ENCODE results near the gene TSPAN15.

The TSPAN15 gene

DNA sequence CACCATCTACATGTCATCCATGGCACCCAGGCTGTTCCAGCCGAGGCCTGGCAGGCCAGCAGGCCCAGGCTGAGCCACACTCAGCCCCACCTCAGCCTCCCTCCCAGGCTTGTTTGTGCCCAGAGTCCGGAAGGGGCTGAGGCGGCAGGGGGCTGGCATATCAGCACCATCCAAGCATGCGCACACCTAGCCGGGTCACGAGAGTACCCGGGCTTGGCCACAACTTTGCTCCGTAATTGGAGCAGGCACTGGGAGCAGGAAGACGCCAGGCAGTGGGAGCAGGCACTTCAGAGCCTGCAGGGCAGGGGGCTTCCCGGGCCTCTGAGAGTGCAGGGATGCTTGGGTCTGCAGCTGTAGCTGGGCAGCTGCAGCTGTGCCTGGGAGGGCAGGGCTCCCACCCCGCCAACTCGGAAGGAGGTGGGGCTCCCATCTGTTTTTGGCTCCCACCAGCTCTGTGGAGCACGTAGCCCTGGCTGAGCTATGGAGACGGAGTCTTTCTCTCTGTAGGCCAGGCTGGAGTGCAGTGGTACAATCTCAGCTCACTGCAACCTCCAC, 15.2 kb upstream of the TSPAN15 start:
- no peak overlapping the region for H3K4me3 ChIP-seq (ENCODE audit: low read depth, low read length)
- no peak for DNase-seq (ENCODE audit: low read depth)
- TF ChIP-seq, protein P1, sequence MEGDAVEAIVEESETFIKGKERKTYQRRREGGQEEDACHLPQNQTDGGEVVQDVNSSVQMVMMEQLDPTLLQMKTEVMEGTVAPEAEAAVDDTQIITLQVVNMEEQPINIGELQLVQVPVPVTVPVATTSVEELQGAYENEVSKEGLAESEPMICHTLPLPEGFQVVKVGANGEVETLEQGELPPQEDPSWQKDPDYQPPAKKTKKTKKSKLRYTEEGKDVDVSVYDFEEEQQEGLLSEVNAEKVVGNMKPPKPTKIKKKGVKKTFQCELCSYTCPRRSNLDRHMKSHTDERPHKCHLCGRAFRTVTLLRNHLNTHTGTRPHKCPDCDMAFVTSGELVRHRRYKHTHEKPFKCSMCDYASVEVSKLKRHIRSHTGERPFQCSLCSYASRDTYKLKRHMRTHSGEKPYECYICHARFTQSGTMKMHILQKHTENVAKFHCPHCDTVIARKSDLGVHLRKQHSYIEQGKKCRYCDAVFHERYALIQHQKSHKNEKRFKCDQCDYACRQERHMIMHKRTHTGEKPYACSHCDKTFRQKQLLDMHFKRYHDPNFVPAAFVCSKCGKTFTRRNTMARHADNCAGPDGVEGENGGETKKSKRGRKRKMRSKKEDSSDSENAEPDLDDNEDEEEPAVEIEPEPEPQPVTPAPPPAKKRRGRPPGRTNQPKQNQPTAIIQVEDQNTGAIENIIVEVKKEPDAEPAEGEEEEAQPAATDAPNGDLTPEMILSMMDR (IDR thresholded peaks at IDR 0.05; ENCODE audit: control insufficient read depth, extremely low read depth, insufficient read depth), result no peak

DNA sequence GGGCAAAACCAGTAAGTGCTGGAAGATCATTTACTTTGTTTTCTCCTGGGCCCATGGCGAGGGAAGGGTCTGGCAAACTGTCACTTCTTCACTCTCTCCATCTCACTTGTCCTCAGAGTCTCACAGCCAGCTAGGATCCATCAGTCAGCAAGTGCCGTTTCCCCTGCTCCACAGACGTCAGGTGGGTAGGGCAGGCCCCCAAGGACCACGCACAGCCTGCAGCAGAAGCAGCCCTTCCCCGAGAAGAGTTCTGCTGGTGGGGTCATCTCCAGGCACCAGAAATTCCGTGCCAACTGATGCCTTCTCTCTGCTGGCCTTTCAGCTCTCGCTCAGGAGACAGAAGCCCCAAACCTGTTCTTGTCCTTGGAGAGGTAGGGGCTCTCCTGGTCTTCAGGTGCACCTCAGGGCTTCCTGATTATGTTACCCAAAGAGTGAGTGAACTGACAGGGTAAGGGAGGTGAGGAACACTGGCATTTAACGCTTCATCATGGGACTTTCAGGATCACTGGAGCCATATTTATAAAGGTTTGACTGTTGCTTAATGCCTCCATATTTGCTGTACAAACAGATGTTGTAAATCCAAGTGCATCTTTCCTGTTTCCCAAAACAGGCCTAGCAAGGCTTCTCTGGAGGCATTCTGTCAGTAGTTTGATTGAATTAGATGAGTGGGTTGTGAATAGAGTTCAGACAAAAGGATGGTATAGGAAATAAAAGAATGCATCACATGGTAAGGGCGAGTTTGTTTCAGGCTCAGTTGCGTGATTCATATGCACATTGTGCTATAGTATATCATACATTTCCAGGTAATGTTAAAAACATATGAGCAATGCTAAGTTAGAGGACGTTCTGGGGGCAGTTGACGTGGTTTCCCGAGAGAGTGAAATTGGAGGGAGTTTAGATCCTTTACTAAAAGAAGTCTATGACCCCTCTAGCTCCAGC, 13.7 kb upstream of the TSPAN15 start:
- TF ChIP-seq, protein P1 (IDR thresholded peaks at IDR 0.05; ENCODE audit: control insufficient read depth, extremely low read depth, insufficient read depth), result no peak
- H3K4me3 ChIP-seq (ENCODE audit: low read depth, low read length), result no peak overlapping the region
- no peak for DNase-seq (ENCODE audit: low read depth)

DNA sequence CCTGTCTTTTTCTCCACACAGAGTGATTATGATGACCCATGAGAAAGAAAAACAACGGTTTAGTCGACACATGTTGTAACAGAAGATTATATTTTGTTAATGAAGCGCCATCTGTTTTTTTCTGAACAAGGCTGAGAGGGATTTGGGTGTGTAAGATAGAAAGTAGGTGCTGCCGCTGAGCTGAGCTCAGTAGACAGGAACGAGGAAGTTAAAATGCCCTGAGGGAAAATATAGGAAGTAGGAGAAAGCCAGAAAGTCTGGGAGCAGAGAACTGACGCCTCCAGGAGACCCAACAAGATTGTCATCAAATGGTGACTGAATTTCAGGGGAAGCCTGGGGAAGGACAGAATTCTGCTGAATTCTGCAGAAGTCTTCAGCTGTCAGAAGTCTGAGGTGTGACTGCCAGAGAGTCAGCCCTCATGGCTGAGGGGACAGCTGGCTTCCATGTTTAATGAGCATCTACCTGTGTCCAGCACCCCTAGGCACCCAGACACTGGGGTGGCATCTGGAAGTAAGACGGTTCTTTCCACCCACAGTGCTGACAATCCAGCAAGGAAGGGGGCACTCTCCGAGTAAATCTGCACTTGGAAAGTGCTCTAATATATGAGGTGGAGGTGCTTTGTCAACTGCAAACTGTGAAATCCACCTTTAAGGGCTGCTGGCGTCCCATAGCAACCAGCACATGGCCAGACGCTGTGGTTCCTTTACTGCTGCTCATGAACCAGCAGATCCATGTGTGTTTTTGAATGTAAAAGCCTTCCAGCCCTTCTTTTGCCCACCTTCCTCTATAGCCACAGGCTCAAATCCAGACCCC, 12.5 kb upstream of the TSPAN15 start:
- H3K4me3 ChIP-seq (ENCODE audit: low read depth, low read length), result no peak overlapping the region
- DNase-seq (ENCODE audit: low read depth), result no peak

DNA sequence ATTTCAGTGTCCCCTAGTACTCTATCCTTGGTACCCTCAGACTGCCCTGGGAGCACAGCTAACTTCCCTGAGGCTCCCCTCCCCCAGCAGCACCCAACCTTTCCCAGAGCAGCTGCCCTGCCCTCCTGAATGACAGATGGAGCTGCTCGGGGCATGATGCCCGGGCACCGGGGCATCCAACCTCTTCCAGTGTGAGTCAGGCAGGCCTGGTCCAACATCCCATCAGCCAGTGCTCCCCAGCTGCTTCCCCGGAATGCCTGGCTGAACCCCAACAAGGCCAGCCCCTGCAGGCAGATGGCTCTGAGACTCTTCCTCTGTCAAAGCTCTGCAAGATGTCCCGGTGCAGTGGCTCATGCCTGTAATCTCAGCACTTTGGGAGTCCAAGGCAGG, 11.9 kb upstream of the TSPAN15 start:
- no peak overlapping the region for H3K4me3 ChIP-seq (ENCODE audit: low read depth, low read length)
- DNase-seq (ENCODE audit: low read depth), result no peak
- TF ChIP-seq, protein P1 (IDR thresholded peaks at IDR 0.05; ENCODE audit: control insufficient read depth, extremely low read depth, insufficient read depth), result no peak

More for the DNA sequence above, 12.5 kb upstream of the TSPAN15 start:
- TF ChIP-seq, protein P1 (IDR thresholded peaks at IDR 0.05; ENCODE audit: control insufficient read depth, extremely low read depth, insufficient read depth), result no peak

DNA sequence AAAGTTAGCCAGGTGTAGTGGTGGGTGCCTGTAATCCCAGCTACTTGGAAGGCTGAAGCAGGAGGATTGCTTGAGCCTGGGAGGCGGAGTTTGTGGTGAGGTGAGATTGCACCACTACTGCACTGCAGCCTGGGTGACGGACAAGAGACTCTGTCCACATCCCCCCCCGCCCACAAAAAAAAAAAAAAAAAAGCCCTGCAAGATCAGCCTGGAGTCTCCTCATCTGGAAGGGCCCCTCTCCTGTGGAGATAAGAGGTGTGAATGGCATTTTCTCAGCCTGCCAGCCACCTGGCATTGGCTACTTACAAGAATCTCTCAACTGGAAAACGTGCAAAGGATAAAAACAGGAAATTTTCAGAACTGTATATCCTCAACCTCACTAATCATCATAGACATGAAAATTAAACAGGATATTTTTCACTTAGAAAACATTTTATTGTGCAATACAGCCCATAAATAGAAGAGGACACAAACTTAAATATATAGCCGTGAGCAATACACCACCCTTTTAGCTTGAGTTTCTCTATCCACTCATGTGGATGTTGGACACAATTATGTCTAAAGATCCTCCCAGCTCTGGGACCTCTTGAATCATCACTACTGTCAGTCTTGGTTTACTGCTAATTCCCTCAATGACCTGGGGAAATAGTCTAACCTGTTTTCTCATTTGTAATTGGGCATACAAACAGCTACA, 11.3 kb upstream of the TSPAN15 start:
- H3K4me3 ChIP-seq (ENCODE audit: low read depth, low read length), result no peak overlapping the region
- no peak for DNase-seq (ENCODE audit: low read depth)
- TF ChIP-seq, protein P1 (IDR thresholded peaks at IDR 0.05; ENCODE audit: control insufficient read depth, extremely low read depth, insufficient read depth), result no peak

DNA sequence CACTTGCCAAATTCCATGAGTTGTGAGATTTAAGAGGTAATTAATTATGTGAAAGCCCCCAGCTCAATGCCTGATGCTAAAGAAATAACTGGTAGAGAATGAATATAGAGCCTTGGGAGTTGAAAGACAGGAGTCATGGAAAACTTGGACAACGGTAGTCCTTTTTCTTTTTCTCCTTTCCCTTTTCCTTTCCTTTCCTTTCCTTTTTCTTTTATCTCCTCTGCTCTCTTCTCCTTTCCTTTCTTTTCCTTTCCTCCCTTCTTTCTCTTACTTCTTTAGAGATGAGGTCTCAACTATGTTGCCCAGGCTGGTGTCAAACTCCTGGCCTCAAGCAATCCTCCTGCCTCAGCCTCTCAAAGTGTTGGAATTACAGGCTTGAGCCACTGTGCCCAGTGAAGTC, 7.9 kb upstream of the TSPAN15 start:
- no peak overlapping the region for H3K4me3 ChIP-seq (ENCODE audit: low read depth, low read length)
- TF ChIP-seq, protein P1 (IDR thresholded peaks at IDR 0.05; ENCODE audit: control insufficient read depth, extremely low read depth, insufficient read depth), result no peak
- no peak for DNase-seq (ENCODE audit: low read depth)
